ENCODE data around the gene GLI1.

Gene GLI1

DNA sequence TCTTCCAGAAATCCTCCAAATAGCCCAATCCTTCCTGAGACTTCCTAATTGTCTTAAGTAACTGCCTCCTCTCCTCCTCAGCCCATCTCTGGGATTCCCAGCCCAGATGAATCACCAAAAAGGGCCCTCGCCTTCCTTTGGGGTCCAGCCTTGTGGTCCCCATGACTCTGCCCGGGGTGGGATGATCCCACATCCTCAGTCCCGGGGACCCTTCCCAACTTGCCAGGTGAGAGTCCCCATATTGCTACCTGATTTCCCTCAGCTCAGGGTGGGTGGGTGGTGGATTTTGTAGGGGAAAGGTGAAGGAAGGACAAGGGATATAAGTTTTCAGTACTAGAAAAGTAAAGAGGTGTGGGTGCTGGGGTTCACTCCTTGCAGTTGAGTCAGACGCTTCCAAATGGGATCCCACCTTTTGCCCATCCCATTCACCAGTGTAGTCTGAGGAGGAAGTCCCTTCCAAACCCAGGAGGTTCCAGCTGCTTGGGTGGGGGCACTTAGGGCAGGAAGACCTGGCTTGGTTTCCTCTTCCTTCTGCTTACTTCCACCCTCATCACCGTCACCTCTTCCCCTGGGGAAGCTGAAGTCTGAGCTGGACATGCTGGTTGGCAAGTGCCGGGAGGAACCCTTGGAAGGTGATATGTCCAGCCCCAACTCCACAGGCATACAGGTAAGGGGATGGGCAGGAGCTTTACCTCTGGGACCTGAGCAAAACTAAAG lies 5.6 kb downstream of the GLI1 start:
- Histone ChIP-seq H3K36me3 (ENCODE audit: low read depth) (no peaks in the 10 kb centered on the region), H3K27ac (ENCODE audit: poor library complexity, severe bottlenecking) (no peak overlapping the region), H3K4me3 (ENCODE audit: severe bottlenecking) (no peak overlapping the region), H3K27me3 (ENCODE audit: insufficient read depth, poor library complexity, severe bottlenecking) (peaks cover 5% of the 10 kb centered on the region), H3K9me3 (ENCODE audit: severe bottlenecking) (no peaks in the 10 kb centered on the region), H3K4me1 (ENCODE audit: insufficient read depth, poor library complexity, severe bottlenecking) (no peaks in the 10 kb centered on the region)
- TF ChIP-seq, protein P1, sequence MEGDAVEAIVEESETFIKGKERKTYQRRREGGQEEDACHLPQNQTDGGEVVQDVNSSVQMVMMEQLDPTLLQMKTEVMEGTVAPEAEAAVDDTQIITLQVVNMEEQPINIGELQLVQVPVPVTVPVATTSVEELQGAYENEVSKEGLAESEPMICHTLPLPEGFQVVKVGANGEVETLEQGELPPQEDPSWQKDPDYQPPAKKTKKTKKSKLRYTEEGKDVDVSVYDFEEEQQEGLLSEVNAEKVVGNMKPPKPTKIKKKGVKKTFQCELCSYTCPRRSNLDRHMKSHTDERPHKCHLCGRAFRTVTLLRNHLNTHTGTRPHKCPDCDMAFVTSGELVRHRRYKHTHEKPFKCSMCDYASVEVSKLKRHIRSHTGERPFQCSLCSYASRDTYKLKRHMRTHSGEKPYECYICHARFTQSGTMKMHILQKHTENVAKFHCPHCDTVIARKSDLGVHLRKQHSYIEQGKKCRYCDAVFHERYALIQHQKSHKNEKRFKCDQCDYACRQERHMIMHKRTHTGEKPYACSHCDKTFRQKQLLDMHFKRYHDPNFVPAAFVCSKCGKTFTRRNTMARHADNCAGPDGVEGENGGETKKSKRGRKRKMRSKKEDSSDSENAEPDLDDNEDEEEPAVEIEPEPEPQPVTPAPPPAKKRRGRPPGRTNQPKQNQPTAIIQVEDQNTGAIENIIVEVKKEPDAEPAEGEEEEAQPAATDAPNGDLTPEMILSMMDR (IDR thresholded peaks at IDR 0.05; ENCODE audit: poor library complexity, severe bottlenecking) = no peak
- ATAC-seq (ENCODE audit: low read depth) = no peak
- no peak for DNase-seq (ENCODE audit: low spot score)

DNA sequence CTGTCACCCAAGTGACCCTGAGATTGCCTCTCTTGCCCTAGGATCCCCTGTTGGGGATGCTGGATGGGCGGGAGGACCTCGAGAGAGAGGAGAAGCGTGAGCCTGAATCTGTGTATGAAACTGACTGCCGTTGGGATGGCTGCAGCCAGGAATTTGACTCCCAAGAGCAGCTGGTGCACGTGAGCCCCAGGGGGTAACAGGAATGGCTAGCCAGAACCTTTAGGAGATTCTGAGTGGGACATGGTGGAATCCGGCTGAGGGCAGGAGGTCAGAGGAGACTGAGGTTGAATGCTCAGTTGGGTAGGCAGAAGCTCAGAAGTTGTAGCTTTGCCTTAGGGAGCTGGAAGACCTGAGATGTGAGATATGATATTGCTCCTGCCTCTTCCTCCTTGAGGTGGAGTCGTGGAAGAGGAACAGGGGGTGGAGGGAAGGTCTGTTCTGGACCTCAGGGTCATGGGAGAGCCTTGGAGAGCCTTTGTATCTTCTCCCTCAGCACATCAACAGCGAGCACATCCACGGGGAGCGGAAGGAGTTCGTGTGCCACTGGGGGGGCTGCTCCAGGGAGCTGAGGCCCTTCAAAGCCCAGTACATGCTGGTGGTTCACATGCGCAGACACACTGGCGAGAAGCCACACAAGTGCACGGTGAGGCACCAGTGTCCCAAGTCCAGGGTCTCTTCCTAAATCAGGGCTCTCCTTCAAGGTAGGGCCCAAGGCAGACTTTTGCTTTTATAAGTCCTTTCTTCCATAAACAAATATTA lies 6.3 kb downstream of the GLI1 start:
- no peaks in the 10 kb centered on the region for H3K9me3 ChIP-seq (ENCODE audit: severe bottlenecking)
- H3K27ac ChIP-seq (ENCODE audit: poor library complexity, severe bottlenecking) = no peak overlapping the region
- H3K4me3 ChIP-seq (ENCODE audit: severe bottlenecking) = no peak overlapping the region
- H3K27me3 ChIP-seq (ENCODE audit: insufficient read depth, poor library complexity, severe bottlenecking) = peaks cover 5% of the 10 kb centered on the region
- no peak for ATAC-seq (ENCODE audit: low read depth)
- DNase-seq (ENCODE audit: low spot score) = no peak
- H3K36me3 ChIP-seq (ENCODE audit: low read depth) = no peaks in the 10 kb centered on the region
- H3K4me1 ChIP-seq (ENCODE audit: insufficient read depth, poor library complexity, severe bottlenecking) = no peaks in the 10 kb centered on the region
- TF ChIP-seq, protein P1 (IDR thresholded peaks at IDR 0.05; ENCODE audit: poor library complexity, severe bottlenecking) = no peak

DNA sequence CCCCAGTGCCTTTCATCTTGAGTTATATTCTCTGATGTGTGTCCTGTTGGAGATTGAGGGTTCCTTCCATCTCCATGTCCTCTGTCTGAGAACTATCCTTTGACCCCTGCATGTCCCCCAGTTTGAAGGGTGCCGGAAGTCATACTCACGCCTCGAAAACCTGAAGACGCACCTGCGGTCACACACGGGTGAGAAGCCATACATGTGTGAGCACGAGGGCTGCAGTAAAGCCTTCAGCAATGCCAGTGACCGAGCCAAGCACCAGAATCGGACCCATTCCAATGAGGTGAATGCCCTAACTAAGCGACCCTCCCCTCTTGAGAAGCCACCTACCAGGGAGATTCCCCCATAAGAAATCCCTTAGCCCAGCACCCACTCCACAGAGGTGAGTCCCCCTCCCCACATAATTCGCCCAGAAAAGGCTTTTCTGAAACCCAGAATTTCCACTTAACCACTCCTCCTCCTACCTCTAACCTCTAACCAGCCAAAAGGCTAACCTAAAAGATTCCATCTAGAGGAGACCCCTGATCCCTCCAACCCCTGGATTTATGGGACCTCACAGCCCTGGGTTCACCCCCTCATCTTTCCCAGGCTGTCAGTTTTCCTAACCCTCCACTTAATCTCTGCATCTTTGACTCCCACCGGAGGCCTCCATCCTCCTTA lies 7.8 kb downstream of the GLI1 start:
- Histone ChIP-seq H3K27ac (ENCODE audit: poor library complexity, severe bottlenecking) (no peak overlapping the region), H3K36me3 (ENCODE audit: low read depth) (no peaks in the 10 kb centered on the region), H3K9me3 (ENCODE audit: severe bottlenecking) (no peaks in the 10 kb centered on the region), H3K4me1 (ENCODE audit: insufficient read depth, poor library complexity, severe bottlenecking) (no peaks in the 10 kb centered on the region), H3K27me3 (ENCODE audit: insufficient read depth, poor library complexity, severe bottlenecking) (peaks cover 7% of the 10 kb centered on the region), H3K4me3 (ENCODE audit: severe bottlenecking) (no peak overlapping the region)
- ATAC-seq (ENCODE audit: low read depth) = no peak
- TF ChIP-seq, protein P1 (IDR thresholded peaks at IDR 0.05; ENCODE audit: poor library complexity, severe bottlenecking) = no peak
- DNase-seq (ENCODE audit: low spot score) = no peak

DNA sequence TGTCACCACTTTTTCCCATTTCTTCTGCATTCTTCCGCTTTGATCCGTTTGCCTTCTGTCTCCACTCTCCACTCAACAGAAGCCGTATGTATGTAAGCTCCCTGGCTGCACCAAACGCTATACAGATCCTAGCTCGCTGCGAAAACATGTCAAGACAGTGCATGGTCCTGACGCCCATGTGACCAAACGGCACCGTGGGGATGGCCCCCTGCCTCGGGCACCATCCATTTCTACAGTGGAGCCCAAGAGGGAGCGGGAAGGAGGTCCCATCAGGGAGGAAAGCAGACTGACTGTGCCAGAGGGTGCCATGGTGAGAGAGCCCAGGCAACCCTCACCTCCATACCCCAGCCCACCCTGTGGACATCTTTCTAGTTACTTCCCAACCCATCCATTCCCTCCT lies 8.3 kb downstream of the GLI1 start:
- H3K36me3 ChIP-seq (ENCODE audit: low read depth) = no peaks in the 10 kb centered on the region
- no peaks in the 10 kb centered on the region for H3K4me1 ChIP-seq (ENCODE audit: insufficient read depth, poor library complexity, severe bottlenecking)
- no peak overlapping the region for H3K4me3 ChIP-seq (ENCODE audit: severe bottlenecking)
- ATAC-seq (ENCODE audit: low read depth) = no peak
- peaks cover 13% of the 10 kb centered on the region for H3K27me3 ChIP-seq (ENCODE audit: insufficient read depth, poor library complexity, severe bottlenecking)
- TF ChIP-seq, protein P1 (IDR thresholded peaks at IDR 0.05; ENCODE audit: poor library complexity, severe bottlenecking) = no peak
- H3K9me3 ChIP-seq (ENCODE audit: severe bottlenecking) = no peaks in the 10 kb centered on the region
- DNase-seq (ENCODE audit: low spot score) = no peak
- H3K27ac ChIP-seq (ENCODE audit: poor library complexity, severe bottlenecking) = no peak overlapping the region
